EL (cell line): Measurements from ENCODE around the gene GABRD.
A peak's percentile ranks its signal among the peaks of the same experiment; 100 is the strongest.

Experiments
- DNase-seq: peaks from one replicate; pipeline ENCODE4 v3.0.0-alpha.2; 2016

The GABRD gene

DNA sequence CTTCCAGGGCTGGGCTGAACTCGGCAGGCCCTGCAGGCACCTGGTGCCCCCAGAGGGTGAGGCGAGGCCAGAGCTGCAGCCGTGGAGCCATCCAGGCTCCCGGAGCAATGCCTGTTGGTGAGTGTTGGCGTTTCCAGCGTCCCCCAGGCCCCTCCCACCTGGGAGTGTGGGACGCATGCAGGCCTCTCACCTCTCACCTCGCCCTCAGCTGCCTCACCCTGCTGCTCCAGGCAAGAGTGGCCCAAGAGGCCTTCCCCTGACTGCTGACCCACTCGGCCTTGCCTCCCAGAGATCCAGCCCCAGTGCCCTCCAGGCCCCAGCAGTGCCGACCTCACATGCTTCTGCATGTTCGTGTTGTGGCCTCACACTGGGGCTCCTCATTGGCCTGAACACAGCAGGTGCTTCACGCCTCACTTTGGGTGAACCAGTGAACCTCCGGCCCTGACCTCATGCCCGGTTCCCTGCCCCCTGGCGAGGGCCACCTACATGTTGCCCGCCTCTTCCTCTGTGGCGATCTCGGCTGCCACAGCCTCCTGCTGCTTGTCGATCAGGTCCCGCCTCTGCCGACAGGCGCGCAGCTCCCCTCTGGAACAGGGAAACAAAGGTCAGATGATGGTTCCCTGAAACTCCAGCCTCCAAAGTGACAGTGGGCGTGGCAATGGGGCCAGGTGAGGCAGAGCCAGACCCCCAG is 32.5 kb upstream of the GABRD start:
- DNase-seq, result no peak

DNA sequence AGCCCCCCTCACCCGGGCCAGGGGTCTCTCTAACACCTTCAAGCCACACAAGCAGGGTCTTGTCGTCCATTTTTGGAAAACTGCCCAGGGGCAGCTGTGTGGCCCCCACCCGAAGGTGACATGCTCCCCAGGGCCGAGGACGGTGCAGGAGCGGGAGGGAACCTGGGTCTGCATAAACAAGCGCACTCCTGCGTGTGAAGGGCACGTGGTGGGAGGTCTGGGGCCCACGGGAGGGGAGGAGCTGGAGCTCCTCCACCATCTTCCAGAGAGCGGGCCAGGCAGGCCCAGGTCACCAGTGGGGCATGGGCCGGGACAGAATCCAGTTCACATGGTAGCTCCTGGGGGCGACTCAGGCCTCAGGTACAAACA is 32.0 kb upstream of the GABRD start:
- no peak for DNase-seq

DNA sequence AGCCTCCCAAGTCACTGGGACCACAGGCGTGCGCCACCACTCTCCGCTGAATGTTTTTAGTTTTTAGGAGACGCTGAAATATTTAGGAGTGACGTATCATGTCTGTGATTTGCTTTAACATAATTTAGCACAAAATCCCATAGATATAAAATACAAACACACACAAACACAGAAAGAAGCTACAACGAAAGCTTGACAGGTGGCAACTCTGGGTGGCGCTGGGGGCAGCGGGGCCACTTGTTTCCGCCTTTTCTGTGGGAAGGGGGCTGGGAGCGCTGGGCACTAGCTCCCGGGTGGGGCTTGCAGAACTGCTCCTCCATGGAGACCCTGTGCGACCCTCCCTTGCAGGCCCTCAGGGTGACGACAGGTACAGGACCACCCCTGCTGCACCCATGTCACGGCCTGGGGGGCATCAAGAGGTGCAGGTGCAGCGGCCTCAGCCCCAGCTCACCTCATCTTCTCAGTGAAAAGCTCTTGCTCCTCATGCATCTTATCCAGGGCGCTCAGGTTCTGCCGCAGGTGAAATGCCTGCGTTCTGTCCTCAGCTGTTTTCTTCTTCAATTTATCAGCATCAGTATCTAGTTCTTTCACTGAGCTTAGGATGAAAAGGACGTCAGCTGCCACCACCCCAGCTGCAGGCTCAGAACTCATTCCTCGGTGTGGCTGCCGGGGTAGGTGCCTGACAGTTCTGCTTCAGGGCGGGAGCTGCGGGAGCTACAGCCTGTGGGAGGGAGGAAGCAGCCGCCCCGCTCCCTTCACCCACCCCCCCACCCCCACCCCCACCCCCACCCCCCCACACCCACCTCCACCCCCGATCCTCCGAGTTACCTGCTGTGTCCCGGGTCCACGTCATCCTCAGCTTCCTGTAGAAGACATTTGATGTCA is 30.8 kb upstream of the GABRD start:
- DNase-seq, result no peak

DNA sequence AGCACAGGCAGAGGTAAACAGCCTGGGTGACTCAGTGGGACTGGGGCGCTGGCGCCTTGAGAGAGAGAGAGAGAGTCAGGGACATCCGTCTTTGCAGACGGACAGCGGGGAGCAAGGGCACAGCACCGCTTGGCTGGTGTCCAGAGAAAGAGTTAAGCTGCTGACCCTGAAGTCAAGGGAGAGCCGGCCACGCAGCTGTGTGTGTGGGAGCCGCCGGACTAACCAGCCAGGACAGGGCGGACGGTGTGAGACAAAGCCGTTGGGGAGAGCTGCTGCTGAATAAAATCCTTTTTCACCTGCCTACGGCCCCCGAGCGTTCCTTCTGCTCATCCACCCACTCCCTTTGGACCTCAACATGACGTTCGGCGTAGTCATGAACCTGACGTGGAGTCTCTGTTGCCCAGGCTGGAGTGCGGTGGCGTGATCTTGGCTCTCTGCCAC is 30.0 kb upstream of the GABRD start:
- no peak for DNase-seq

DNA sequence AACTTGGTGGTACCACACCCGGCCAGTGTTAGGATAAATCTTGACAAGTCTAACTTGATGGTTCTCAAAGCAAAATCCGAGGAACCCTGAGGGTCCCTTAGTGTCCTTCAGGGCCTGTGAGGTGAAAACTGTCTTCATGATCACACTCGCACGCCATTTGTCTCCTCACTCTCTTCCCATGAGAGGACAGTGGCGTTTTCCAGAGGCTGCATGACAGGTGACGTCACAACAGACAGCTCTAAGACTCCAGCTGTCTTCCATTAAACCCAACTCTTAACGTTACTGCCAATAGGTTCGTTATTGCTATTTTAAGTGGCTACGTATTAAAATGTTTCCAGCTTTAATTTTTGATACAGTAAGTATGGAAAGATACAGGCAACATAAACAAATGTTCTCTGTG is 29.4 kb upstream of the GABRD start:
- DNase-seq, result no peak

DNA sequence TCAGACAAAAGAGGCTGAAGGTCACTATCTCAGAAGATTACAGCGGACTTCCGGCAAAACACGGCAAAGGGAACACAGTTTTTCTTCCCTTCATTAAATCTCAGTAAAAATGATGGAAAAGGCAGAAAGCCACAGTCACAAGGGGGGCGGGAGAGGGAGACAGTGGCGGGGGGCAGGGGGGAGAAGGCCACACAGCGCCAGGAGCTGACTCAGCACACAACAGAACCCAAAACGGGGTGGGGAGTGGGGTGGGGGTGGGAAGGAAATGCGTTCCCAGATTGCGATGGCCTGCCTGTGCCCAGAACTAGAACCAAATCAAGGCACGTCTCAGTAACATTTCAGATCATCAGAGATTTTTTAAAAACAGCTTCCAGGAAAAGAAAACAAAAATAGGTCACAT is 28.9 kb upstream of the GABRD start:
- no peak for DNase-seq

- no peak for DNase-seq
These were observed 24.6 kb upstream of the GABRD start for GRCh38 chr1:1994536-1994935.

DNA sequence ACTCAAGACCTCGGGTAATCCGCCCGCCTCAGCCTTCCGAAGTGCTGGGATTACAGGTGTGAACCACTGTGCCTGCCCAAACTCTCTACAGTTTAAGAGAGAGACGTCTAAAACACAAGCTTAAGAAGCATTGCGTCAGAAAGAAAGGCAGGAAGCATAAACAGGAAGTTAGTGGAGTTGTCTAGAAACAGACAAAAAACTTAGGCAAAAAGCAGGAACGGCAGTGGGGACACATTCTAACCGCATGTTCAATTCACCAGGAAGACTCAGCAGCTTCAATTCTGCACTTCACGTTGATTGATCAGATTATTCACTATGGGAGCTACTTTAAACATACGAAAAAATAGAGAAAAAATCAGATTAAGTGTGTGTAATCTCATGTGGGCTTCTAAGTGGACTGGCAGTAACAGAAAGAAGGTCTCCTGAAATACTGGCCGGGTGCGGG is 22.9 kb upstream of the GABRD start:
- DNase-seq, result no peak

GRCh38 chr1:1997576-1997975 is 21.6 kb upstream of the GABRD start:
- no peak for DNase-seq

- no peak for DNase-seq
These were observed 18.7 kb upstream of the GABRD start for GRCh38 chr1:2000432-2000831.

GRCh38 chr1:2000850-2001249 is 18.3 kb upstream of the GABRD start:
- DNase-seq, result no peak

DNA sequence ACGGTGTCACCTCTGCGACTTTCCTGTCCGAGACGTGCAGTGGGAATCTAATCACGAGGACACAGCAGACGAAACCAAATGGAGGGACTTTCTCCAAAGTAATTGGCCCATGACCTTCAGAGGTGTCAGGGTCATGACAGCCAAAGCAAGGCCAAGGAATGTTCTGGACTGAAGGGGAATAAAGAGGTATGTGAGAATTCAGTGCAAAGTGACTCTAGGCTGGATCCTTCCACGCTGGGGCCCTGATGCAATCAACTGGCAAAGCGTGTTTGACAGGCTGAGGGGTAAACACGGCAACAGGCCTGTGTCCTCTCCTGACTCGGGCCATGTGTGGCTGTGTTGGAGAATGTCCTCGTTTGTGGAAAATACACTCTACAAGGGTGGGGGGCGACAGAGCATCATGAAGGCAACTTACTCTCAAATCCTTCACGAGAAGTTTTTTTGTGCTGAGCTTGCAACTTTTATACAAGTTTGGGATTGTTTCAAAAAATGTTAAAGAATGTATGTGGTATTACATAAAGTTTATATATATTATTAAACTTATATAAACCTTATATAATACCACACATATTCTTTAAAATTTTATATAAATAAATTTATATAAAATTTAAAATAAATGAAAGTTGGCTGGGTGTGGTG is 17.3 kb upstream of the GABRD start:
- no peak for DNase-seq

DNA sequence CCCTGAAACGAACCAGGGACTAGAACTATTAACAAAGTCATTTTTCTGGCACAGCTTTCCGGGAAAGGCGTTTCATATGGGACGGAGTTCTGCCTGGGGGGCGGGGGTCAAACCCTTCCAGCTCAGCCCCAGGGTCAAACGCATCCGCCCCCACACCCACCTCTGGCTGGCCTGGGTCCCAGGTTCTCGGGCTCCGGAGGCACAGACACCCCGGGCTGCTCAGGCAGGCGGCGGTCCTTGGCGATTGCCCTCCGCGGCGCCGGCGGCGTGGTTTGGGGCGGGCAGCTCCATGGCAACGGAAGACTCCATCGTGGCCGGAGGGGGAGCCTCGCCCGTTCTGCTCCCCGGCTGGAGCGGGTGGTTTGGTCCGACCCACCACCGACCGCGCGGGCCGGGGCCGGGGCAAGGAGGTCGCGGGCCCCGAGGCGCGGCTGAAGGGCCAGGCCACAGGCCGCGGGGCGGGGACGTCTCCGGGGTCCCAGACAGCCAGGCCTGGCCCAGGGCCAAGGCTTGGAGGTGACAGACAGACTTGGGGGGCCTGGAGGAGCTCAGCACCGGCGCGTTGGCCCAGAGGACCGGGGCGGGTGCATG is 15.5 kb upstream of the GABRD start, which contains the start of gene CFAP74:
TSS of gene CFAP74 (minus strand) at position 246 of the 591 bp plus-strand sequence. CDS start 12,830 bp downstream, outside the sequence.
- DNase-seq, result peak; percentile 34

- DNase-seq, result no peak
These were observed 14.3 kb upstream of the GABRD start for GRCh38 chr1:2004856-2005255.

GRCh38 chr1:2009101-2010053 is 9.8 kb upstream of the GABRD start:
- DNase-seq, result no peak

DNA sequence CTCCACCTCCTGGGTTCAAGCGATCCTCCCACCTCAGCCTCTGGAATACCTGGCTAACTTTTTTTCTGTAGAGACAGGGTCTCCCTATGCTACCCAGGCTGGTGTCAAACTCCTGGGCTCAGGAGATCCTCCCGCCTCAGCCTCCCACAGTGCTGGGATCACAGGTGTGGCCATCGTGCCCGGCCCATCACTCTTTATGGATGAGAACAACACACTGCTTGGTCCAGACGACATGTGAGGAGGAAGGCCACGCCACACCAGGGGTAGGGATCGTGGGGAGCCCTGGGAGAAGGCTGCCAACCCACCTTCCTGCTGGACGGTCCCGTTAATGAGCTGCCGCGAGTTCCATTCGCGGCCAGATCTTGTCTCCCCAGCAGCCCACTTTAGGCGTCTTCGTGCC is 5.0 kb upstream of the GABRD start:
- DNase-seq, result no peak

DNA sequence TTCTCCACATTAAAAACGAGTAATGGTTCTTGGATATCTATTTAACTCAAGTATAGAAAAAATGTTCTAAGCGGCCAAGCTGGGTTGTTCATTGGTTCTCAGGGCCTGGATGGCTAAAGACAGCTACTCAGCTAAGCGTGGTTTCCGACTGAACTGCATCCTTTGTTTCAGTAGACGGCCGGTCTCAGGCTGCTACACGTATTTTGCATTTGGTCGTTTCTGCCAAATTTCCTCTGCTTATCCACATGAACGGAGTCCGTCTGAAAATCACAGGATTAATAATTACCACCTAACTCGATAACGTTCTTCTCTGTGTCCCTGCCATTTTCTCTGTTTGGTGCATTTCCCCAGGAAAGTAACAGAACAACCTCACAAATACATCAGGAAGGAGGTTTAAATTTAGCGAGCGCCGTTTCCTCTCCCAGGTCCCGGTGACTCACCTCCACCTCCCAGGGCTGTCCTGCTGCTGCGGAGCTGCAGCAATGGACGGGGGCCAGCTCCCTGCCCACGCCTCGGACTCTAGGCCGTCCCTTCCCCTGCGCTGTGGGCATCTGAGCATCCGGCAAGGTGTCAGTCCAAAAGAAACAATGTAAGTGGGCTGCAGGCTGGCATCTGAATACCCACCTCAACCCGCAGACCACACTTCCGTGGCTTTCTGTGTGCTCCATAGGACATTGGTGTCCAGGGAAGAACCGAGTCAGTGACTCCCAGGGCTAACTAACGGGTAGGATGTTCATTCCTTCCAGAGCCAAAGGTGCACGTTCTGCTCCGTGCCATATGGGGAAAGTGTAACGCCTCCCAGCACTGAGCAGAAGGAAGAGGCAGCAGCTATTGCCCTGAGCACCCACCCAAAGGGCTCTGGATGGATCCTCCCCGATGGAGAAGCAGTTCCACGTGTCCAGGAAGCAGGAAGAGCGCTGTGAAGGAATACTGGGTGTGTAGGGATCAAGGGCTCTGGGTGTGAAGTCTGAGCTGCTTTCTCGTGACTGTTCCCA is 4.1 kb upstream of the GABRD start:
- DNase-seq, result no peak

GRCh38 chr1:2016123-2016522 is 3.0 kb upstream of the GABRD start:
- DNase-seq, result no peak

- DNase-seq, result no peak
These were observed 651 bp upstream of the GABRD start for GRCh38 chr1:2018217-2019171.
